ENCODE results near the gene EPAS1. TPM values are rescaled to one million over a fixed set of nuclear protein-coding genes. Genes with fewer than 3 reads are reported as not detected.
A peak's percentile ranks its signal among the peaks of the same experiment; 100 is the strongest.

The EPAS1 gene
- polyA plus RNA-seq, 2 of the 4 experiments (the other 2 are of a cell fraction) = 128 to 143 TPM

DNA sequence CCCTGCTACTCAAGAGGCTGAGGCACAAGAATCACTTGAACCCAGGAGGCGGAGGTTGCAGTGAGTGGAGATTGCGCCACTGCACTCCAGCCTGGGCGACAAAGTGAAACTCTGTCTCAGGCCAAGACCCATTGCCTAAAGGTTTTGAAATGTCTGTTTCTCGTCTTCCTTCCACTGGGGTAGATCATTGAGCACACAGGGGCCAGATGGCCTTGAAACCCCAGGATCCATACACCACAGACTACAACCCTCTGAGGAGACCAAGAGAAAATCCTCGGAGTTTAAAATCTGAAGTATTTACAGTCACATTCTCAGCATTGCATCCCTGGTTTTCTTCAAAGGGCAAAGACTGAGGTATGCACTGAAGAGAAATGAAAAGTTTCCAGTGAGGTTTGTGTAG lies 7.1 kb upstream of the EPAS1 start:
- ChIA-PET CTCF (interaction anchor here (1.2 to 2.1 kb wide), 2 partner anchors 13 kb away, joined by 3 to 4 read pairs; no protein-coding TSS in a partner anchor), POLR2A (no interaction called here)
- Histone ChIP-seq H3K9me3 (no peaks in the 10 kb centered on the region), H3K4me2 (no peak overlapping the region), H3K4me3 (no peak overlapping the region), H3K27ac (no peak overlapping the region), H3K4me1 (peaks cover 14% of the 10 kb centered on the region)
- TF ChIP-seq HOXA7 (CRISPR knock-in tag; IDR thresholded peaks at IDR 0.05) (no peak), RNF2 (IDR thresholded peaks at IDR 0.05; ENCODE audit: borderline replicate concordance, low read depth) (no peak), HDAC2 (IDR thresholded peaks at IDR 0.05) (no peak), TP53 (CRISPR knock-in tag; IDR thresholded peaks at IDR 0.05) (no peak), ZC3H11A (IDR thresholded peaks at IDR 0.05) (no peak), FOXS1 (CRISPR knock-in tag; IDR thresholded peaks at IDR 0.05) (no peak), JUNB (IDR thresholded peaks at IDR 0.05) (no peak), HEYL (CRISPR knock-in tag; IDR thresholded peaks at IDR 0.05) (no peak), POLR2A (IDR thresholded peaks at IDR 0.05; ENCODE audit: low read length) (no peak), MAZ (IDR thresholded peaks at IDR 0.05; ENCODE audit: borderline replicate concordance, low read depth, low read length) (no peak)
- TF ChIP-seq, protein P1, sequence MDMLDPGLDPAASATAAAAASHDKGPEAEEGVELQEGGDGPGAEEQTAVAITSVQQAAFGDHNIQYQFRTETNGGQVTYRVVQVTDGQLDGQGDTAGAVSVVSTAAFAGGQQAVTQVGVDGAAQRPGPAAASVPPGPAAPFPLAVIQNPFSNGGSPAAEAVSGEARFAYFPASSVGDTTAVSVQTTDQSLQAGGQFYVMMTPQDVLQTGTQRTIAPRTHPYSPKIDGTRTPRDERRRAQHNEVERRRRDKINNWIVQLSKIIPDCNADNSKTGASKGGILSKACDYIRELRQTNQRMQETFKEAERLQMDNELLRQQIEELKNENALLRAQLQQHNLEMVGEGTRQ (IDR thresholded peaks at IDR 0.05) = no peak
- TF ChIP-seq, protein P2, sequence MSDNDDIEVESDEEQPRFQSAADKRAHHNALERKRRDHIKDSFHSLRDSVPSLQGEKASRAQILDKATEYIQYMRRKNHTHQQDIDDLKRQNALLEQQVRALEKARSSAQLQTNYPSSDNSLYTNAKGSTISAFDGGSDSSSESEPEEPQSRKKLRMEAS (IDR thresholded peaks at IDR 0.05) = no peak
- TF ChIP-seq, protein P3, sequence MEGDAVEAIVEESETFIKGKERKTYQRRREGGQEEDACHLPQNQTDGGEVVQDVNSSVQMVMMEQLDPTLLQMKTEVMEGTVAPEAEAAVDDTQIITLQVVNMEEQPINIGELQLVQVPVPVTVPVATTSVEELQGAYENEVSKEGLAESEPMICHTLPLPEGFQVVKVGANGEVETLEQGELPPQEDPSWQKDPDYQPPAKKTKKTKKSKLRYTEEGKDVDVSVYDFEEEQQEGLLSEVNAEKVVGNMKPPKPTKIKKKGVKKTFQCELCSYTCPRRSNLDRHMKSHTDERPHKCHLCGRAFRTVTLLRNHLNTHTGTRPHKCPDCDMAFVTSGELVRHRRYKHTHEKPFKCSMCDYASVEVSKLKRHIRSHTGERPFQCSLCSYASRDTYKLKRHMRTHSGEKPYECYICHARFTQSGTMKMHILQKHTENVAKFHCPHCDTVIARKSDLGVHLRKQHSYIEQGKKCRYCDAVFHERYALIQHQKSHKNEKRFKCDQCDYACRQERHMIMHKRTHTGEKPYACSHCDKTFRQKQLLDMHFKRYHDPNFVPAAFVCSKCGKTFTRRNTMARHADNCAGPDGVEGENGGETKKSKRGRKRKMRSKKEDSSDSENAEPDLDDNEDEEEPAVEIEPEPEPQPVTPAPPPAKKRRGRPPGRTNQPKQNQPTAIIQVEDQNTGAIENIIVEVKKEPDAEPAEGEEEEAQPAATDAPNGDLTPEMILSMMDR (IDR thresholded peaks at IDR 0.05) = no peak
- TF ChIP-seq, protein P4, sequence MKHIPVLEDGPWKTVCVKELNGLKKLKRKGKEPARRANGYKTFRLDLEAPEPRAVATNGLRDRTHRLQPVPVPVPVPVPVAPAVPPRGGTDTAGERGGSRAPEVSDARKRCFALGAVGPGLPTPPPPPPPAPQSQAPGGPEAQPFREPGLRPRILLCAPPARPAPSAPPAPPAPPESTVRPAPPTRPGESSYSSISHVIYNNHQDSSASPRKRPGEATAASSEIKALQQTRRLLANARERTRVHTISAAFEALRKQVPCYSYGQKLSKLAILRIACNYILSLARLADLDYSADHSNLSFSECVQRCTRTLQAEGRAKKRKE (CRISPR knock-in tag; IDR thresholded peaks at IDR 0.05; ENCODE audit: low read depth) = no peak
- WGBS (ENCODE audit: missing lambda C conversion rate) = 88% methylated on average over 5 of the region's 5 CpGs
- FAIRE-seq = no peak
- no peak for ATAC-seq
- no peak for DNase-seq (ENCODE audit: low read depth in 1 of 2, low spot score in 1 of 2)

DNA sequence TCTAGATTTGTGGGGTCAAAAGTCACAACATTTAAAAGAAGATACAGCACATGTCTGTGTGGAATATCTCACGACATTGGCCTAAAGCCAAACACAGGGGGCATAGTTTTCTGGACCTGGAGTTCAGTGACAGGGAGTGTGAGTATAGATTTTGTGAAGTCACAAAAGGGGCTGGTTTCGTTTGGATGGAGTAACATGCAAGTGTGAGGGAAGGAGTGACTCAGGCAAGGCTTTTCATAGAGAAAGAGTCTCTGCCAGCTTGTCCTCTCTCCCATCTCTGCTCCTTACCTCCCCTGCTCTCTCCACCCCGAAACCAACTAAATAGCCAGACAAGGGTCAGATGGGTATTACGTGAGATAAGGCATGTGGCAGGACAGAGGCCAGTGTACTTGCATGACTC lies 3.7 kb upstream of the EPAS1 start:
- peaks cover 20% of the 10 kb centered on the region for H3K4me1 ChIP-seq
- 75% methylated on average over 4 of the region's 4 CpGs for WGBS (ENCODE audit: missing lambda C conversion rate)
- no peak overlapping the region for H3K4me2 ChIP-seq
- no peak for DNase-seq (ENCODE audit: low read depth in 1 of 2, low spot score in 1 of 2)
- FAIRE-seq = no peak
- H3K9me3 ChIP-seq = no peaks in the 10 kb centered on the region
- ChIA-PET CTCF (interaction anchor here (0.6 to 3.0 kb wide), 46 partner anchors 8 to 300 kb away, joined by 3 to 28 read pairs (median 5); no protein-coding TSS in a partner anchor), POLR2A (interaction anchor here (1.8 kb wide), 1 partner anchor 64 kb away, joined by 10 read pairs; no protein-coding TSS in a partner anchor)
- no peak overlapping the region for H3K4me3 ChIP-seq
- TF ChIP-seq SMC3 (IDR thresholded peaks at IDR 0.05) (no peak), HOXA7 (CRISPR knock-in tag; IDR thresholded peaks at IDR 0.05) (no peak), MAFK (IDR thresholded peaks at IDR 0.05; ENCODE audit: partially characterized antibody) (no peak), POLR2AphosphoS2 (conservative IDR thresholded peaks at IDR 0.05; ENCODE audit: low read length) (no peak)
- no peak for ATAC-seq
- peak overlapping the region; percentile 9 to 19; a peak in 4 of 6 replicates for H3K27ac ChIP-seq

DNA sequence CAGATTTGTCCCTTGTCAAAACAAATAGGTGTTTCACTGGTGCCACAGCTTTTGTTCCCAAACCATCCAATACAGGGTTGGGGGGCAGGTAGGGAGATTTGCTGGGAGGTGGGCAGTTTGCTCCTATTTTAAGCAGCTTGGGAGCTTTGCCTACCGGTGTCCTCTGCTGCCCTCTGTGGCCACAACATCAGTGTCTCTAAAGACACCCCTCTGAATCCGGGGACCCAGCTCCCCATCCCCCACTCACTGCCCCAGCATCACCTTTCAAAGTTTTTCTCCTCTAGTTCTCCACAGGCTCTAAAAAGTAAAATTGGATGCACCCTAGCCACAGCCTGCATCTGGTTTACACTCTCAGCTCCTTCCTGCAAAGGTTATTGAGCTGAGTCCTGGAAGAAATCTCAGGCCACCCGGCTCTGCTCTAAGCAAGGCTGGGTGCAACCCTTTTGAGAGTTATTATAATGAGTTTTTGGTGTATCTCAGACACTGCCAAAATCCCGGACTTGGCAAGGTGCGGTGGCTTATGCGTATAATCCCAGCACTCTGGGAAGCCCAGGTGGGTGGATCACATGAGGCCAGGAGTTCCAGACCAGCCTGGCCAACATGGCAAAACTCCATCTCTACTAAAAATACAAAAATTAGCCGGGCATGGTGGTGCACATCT lies 2.9 kb upstream of the EPAS1 start:
- Histone ChIP-seq H3K4me2 (no peak overlapping the region), H3K4me1 (peaks cover 20% of the 10 kb centered on the region), H3K9me3 (no peaks in the 10 kb centered on the region), H3K4me3 (no peak overlapping the region), H3K27ac (peak overlapping the region; percentile 9 to 19; a peak in 4 of 6 replicates)
- DNase-seq (ENCODE audit: low read depth in 1 of 2, low spot score in 1 of 2) = peak; percentile 60 to 69
- no peak for ATAC-seq
- peak; percentile 83 for TF ChIP-seq SMC3 (IDR thresholded peaks at IDR 0.05)
- TF ChIP-seq, protein P3 (IDR thresholded peaks at IDR 0.05) = peak; percentile 69
- no peak for TF ChIP-seq POLR2AphosphoS2 (conservative IDR thresholded peaks at IDR 0.05; ENCODE audit: low read length)
- TF ChIP-seq FOSB (CRISPR knock-in tag; IDR thresholded peaks at IDR 0.05) = no peak
- TF ChIP-seq RAD21 (conservative IDR thresholded peaks at IDR 0.05 in 1 of 2, IDR thresholded peaks at IDR 0.05 in 1 of 2) = peak; percentile 82 to 83
- TF ChIP-seq CBX8 (IDR thresholded peaks at IDR 0.05) = no peak
- TF ChIP-seq HDAC2 (IDR thresholded peaks at IDR 0.05) = no peak
- TF ChIP-seq HOXB5 (CRISPR knock-in tag; IDR thresholded peaks at IDR 0.05) = no peak
- ChIA-PET POLR2A (interaction anchor here (1.8 kb wide), 1 partner anchor 65 kb away, joined by 10 read pairs; no protein-coding TSS in a partner anchor), CTCF (interaction anchor here (0.5 to 3.0 kb wide), 62 partner anchors 8 to 317 kb away, joined by 3 to 28 read pairs (median 4); no protein-coding TSS in a partner anchor)
- 47% methylated on average over 7 of the region's 7 CpGs for WGBS (ENCODE audit: missing lambda C conversion rate)
- FAIRE-seq = no peak
